ENCODE data around the gene STARD3NL. TPM values are rescaled to one million over a fixed set of nuclear protein-coding genes. Genes with fewer than 3 reads are reported as not detected.

STARD3NL gene
- total and polyA plus RNA-seq, 10 of the 15 experiments (the other 5 are each of a cell fraction or from before 2014, with no cell fraction given) = 66.1 to 133 (median 85.7) TPM

- ChIA-PET CTCF (interaction anchor here (0.7 to 2.3 kb wide), 6 partner anchors 8 to 291 kb away, joined by 3 to 18 read pairs (median 4); partner anchors contain the start of gene SFRP4), SMC1A (ENCODE audit: uncharacterized antibody, unreplicated experiment) (interaction anchor here (1.7 kb wide), 1 partner anchor 8 kb away, joined by 9 read pairs; no protein-coding TSS in a partner anchor), RAD21 (ENCODE audit: unreplicated experiment) (interaction anchor here (1.5 kb wide), 1 partner anchor 8 kb away, joined by 5 read pairs; no protein-coding TSS in a partner anchor), POLR2A (no interaction called here)
- ATAC-seq (no peak), DNase-seq (ENCODE audit: low read depth, low spot score) (no peak), FAIRE-seq (no peak)
- Histone ChIP-seq H3K79me2 (ENCODE audit: control insufficient read depth, insufficient read depth, low read length) (no peaks in the 10 kb centered on the region; the same call in none of the 2 replicates), H3K27me3 (replicated peaks in 1 of 2; ENCODE audit: control insufficient read depth in 2 of 2, insufficient read depth in 2 of 2, low read length in 1 of 2) (no peaks in the 10 kb centered on the region), H3K9me3 (replicated peaks; ENCODE audit: control insufficient read depth, insufficient read depth, low read length) (no peaks in the 10 kb centered on the region), H3K36me3 (ENCODE audit: control insufficient read depth in 2 of 2, insufficient read depth in 2 of 2, low read length in 1 of 2) (peaks cover 5 to 23% of the 10 kb centered on the region in 2 experiments), H3K4me1 (ENCODE audit: control insufficient read depth, insufficient read depth, low read length) (no peaks in the 10 kb centered on the region), H2AFZ (ENCODE audit: control insufficient read depth, low read depth, low read length) (no peak overlapping the region), H3K4me3 (no peak overlapping the region), H3K4me2 (ENCODE audit: control insufficient read depth, insufficient read depth) (no peak overlapping the region), H3K9ac (ENCODE audit: control insufficient read depth, insufficient read depth, low read length) (no peak overlapping the region), H4K20me1 (ENCODE audit: control insufficient read depth, insufficient read depth) (no peaks in the 10 kb centered on the region), H3K27ac (ENCODE audit: control insufficient read depth, insufficient read depth) (no peak overlapping the region)
- no peak for TF ChIP-seq PRDM15 (CRISPR knock-in tag; IDR thresholded peaks at IDR 0.05)
- peak; percentile 79 for TF ChIP-seq ZBTB40 (IDR thresholded peaks at IDR 0.05; ENCODE audit: borderline replicate concordance)
- in situ Hi-C loops (cut with MboI) (loop anchor here (25.0 kb wide), 1 partner anchor 129 kb away; no protein-coding TSS in a partner anchor), intact Hi-C loops (cut with micrococcal nuclease; ENCODE audit: unreplicated experiment) (no loop called here)
- BruUV-seq (replicated peaks) = no TSS peak
- 94% methylated on average over 1 of the region's 1 CpG for WGBS (ENCODE audit: insufficient coverage, insufficient replicate concordance, low lambda C conversion rate, missing lambda C conversion rate)
Observed at GRCh38 chr7:38207843-38208242, 29.8 kb downstream of the STARD3NL start.
